Spinal cord (tissue), 10 donors: ENCODE measurements around the gene ARID3A. TPM values are rescaled to one million over a fixed set of nuclear protein-coding genes. Genes with fewer than 3 reads are reported as not detected.
A peak's percentile ranks its signal among the peaks of the same experiment; 100 is the strongest.

ENCODE experiments used
- DNase-seq, 6 donors: peaks; one replicate each; pipeline versions ENCODE4 v3.0.0 to v3.0.0-alpha.2; 2013 to 2015; ENCODE audit warnings: low spot score in 6 of 6, low read depth in 4 of 6
- H3K27ac ChIP-seq: one replicate; pipeline ENCODE4 v1.5.1; 2013; ENCODE audit warnings: low read depth, low read length, control low read depth
- H3K27me3 ChIP-seq: one replicate; pipeline ENCODE4 v1.6.1; 2013; ENCODE audit warnings: low read length; ENCODE audit not compliant: control insufficient read depth, insufficient read depth
- H3K36me3 ChIP-seq: one replicate; pipeline ENCODE4 v1.6.1; 2013; ENCODE audit warnings: low read length; ENCODE audit not compliant: control insufficient read depth, insufficient read depth
- H3K4me1 ChIP-seq: one replicate; pipeline ENCODE4 v1.6.1; 2013; ENCODE audit warnings: low read length; ENCODE audit not compliant: control insufficient read depth, insufficient read depth
- H3K4me3 ChIP-seq: one replicate; pipeline ENCODE4 v1.5.1; 2013; ENCODE audit warnings: low read depth, low read length, control low read depth
- H3K9me3 ChIP-seq: one replicate; pipeline ENCODE4 v1.6.1; 2013; ENCODE audit warnings: low read length; ENCODE audit not compliant: control insufficient read depth, insufficient read depth
- WGBS: methylation state at CpG from one replicate; pipeline ENCODE4 v1.1.5; 2013; ENCODE audit warnings: missing lambda C conversion rate; ENCODE audit not compliant: insufficient coverage; 5-methylcytosine and 5-hydroxymethylcytosine counted together
- polyA plus RNA-seq, 2 donors: library from polyadenylated mRNA; unstranded; fragments of 120-200 nt; gene quantifications; one replicate each; pipeline ENCODE4 v1.2.1, GENCODE V29; 2013; ENCODE audit not compliant: insufficient read length in 2 of 2
- total RNA-seq, 2 donors: library from RNA; depleted of rRNA in 1 of 2; stranded (reverse); fragments of 120-200 nt in 1 of 2; fragments of >200 nt in 1 of 2; gene quantifications; one replicate each; pipeline versions ENCODE4 v1.2.3 to v1.2.4, GENCODE V29; 2013 to 2014
- donor health status: healthy.

The ARID3A gene
- total and polyA plus RNA-seq, 4 donors, result 4.8 to 14.8 (median 8.9) TPM

- Histone ChIP-seq H3K4me3 (no peak overlapping the region), H3K27me3 (no peaks in the 10 kb centered on the region), H3K36me3 (peaks cover 73% of the 10 kb centered on the region), H3K27ac (no peak overlapping the region), H3K4me1 (no peaks in the 10 kb centered on the region), H3K9me3 (peaks cover 3% of the 10 kb centered on the region)
- DNase-seq, result no peak
- WGBS, result 94% methylated on average over 16 of the region's 24 CpGs
Observed at GRCh38 chr19:971795-972194, 46.0 kb downstream of the ARID3A start.

GRCh38 chr19:972281-972680 is 46.4 kb downstream of the ARID3A start:
- no peak for DNase-seq
- 94% methylated on average over 4 of the region's 6 CpGs for WGBS
- Histone ChIP-seq H3K27ac (no peak overlapping the region), H3K9me3 (peaks cover 3% of the 10 kb centered on the region), H3K4me3 (no peak overlapping the region), H3K27me3 (no peaks in the 10 kb centered on the region), H3K36me3 (peaks cover 73% of the 10 kb centered on the region), H3K4me1 (no peaks in the 10 kb centered on the region)

- WGBS, result 78% methylated on average over 23 of the region's 29 CpGs
- Histone ChIP-seq H3K36me3 (peaks cover 61% of the 10 kb centered on the region), H3K4me3 (no peak overlapping the region), H3K9me3 (peaks cover 3% of the 10 kb centered on the region), H3K27me3 (no peaks in the 10 kb centered on the region), H3K4me1 (no peaks in the 10 kb centered on the region), H3K27ac (no peak overlapping the region)
- DNase-seq, result no peak
Observed at GRCh38 chr19:973726-974563, 48.1 kb downstream of the ARID3A start.

- H3K9me3 ChIP-seq, result peaks cover 3% of the 10 kb centered on the region
- H3K27ac ChIP-seq, result no peak overlapping the region
- peaks cover 60% of the 10 kb centered on the region for H3K36me3 ChIP-seq
- peaks cover 4% of the 10 kb centered on the region for H3K4me1 ChIP-seq
- DNase-seq, result no peak
- H3K4me3 ChIP-seq, result no peak overlapping the region
- H3K27me3 ChIP-seq, result no peaks in the 10 kb centered on the region
- 67% methylated on average over 35 of the region's 37 CpGs for WGBS
Observed at GRCh38 chr19:974564-975257, 48.9 kb downstream of the ARID3A start.

GRCh38 chr19:976476-976875 is 50.6 kb downstream of the ARID3A start:
- H3K27me3 ChIP-seq, result no peaks in the 10 kb centered on the region
- H3K27ac ChIP-seq, result no peak overlapping the region
- no peak for DNase-seq
- H3K36me3 ChIP-seq, result peaks cover 46% of the 10 kb centered on the region
- H3K4me3 ChIP-seq, result no peak overlapping the region
- H3K9me3 ChIP-seq, result no peaks in the 10 kb centered on the region
- WGBS, result 80% methylated on average over 6 of the region's 10 CpGs
- H3K4me1 ChIP-seq, result peaks cover 9% of the 10 kb centered on the region

- Histone ChIP-seq H3K27me3 (no peaks in the 10 kb centered on the region), H3K27ac (no peak overlapping the region), H3K36me3 (peaks cover 40% of the 10 kb centered on the region), H3K9me3 (no peaks in the 10 kb centered on the region), H3K4me1 (peaks cover 9% of the 10 kb centered on the region), H3K4me3 (no peak overlapping the region)
- no peak for DNase-seq
- WGBS, result 88% methylated on average over 19 of the region's 24 CpGs
Observed at GRCh38 chr19:977058-977464, 51.2 kb downstream of the ARID3A start.

- H3K27ac ChIP-seq, result no peak overlapping the region
- whole genome bisulfite sequencing, result 57% methylated on average over 12 of the region's 19 CpGs
Observed at GRCh38 chr19:979318-979741, 53.5 kb downstream of the ARID3A start.

GRCh38 chr19:980133-980998 is 54.5 kb downstream of the ARID3A start:
- Histone ChIP-seq H3K36me3 (peaks cover 21% of the 10 kb centered on the region), H3K27ac (no peak overlapping the region), H3K27me3 (no peaks in the 10 kb centered on the region), H3K9me3 (no peaks in the 10 kb centered on the region), H3K4me3 (no peak overlapping the region), H3K4me1 (peaks cover 34% of the 10 kb centered on the region)
- no peak for DNase-seq
- 21% methylated on average over 30 of the region's 32 CpGs for WGBS

More at GRCh38 chr19:979318-979741, 53.5 kb downstream of the ARID3A start:
- peaks cover 26% of the 10 kb centered on the region for H3K4me1 ChIP-seq
- H3K27me3 ChIP-seq, result no peaks in the 10 kb centered on the region
- no peak for DNase-seq
- H3K9me3 ChIP-seq, result no peaks in the 10 kb centered on the region
- H3K36me3 ChIP-seq, result peaks cover 26% of the 10 kb centered on the region
- H3K4me3 ChIP-seq, result no peak overlapping the region

- peak in 4 of 6 donors; percentile 40 to 82 (median 59) for DNase-seq
- Histone ChIP-seq H3K36me3 (peaks cover 32% of the 10 kb centered on the region), H3K4me1 (peaks cover 34% of the 10 kb centered on the region), H3K4me3 (peak overlapping the region; percentile 24), H3K9me3 (no peaks in the 10 kb centered on the region), H3K27ac (no peak overlapping the region), H3K27me3 (no peaks in the 10 kb centered on the region)
- WGBS, result under 1% methylated on average over 43 of the region's 46 CpGs
Observed at GRCh38 chr19:982567-983170, 56.8 kb downstream of the ARID3A start.
